GM21381 (cell line): ENCODE results near the gene CHST12.
A peak's percentile ranks its signal among the peaks of the same experiment; 100 is the strongest.

Source experiments
- ATAC-seq: cut with Tn5 transposase; IDR thresholded peaks from one replicate; pipeline ENCODE4 v1.9.1; 2021; ENCODE audit warnings: mild to moderate bottlenecking, moderate library complexity; ENCODE audit not compliant: unreplicated experiment

CHST12 gene

DNA sequence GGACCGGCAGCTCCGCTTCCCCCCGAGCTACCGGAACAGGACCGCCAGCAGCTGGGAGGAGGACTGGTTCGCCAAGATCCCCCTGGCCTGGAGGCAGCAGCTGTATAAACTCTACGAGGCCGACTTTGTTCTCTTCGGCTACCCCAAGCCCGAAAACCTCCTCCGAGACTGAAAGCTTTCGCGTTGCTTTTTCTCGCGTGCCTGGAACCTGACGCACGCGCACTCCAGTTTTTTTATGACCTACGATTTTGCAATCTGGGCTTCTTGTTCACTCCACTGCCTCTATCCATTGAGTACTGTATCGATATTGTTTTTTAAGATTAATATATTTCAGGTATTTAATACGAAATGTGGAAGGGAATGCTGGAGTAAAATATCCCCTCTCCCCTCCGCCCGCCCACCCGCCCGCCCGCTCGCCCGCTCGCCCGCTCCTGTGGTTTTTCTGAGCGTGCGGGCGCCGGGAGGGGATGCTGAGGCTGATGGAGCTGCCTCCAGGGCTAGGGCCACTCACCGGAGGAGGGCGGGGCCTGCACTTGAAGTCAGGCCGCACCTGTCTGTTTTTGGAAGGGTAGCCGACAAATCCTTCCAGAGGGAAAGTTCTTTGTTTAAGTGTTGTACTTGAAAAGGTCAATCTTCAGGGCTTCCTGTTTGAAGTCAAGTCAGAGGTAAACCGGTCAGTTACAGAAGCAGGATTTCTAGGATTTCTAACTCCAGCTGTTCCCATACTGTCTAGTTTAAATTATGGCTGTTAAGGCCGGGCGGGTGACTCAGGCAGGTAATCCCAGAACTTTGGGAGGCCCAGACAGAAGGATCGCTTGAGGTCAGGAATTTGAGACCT lies 30.5 kb downstream of the CHST12 start:
- no peak for ATAC-seq

GRCh38 chr7:2435146-2435545 lies 31.7 kb downstream of the CHST12 start:
- ATAC-seq: no peak

GRCh38 chr7:2436341-2437104 lies 33.1 kb downstream of the CHST12 start:
- no peak for ATAC-seq

GRCh38 chr7:2437136-2437535 lies 33.7 kb downstream of the CHST12 start:
- ATAC-seq: no peak

DNA sequence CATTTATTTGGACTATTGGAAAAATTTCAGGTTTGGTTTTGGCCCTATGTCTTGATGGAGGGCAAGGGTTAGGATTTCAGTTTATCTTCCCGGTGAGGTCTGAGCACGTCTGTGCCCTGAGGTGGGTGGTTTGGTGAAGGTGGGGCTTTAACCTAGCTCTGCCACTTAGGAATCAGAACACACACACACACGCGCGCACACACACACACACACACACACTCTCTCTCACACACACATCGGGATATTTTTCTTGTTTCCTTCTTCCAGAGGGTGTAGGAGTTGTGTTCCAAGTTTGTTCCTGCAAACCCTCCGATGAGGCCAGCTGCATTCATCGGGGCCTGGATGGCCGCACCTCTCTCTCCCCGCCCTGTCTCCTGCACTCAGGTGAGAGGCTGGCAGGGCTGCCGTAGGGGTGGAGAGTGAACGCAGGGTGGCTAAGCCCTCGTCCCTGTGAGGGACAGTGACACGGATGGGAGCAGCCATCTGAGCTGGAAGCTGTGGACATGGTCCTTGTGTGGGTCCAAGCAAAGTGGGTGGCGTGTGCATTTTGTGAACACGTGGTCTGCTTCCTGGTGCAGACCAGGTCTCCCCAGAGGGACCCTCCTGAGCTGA lies 34.2 kb downstream of the CHST12 start:
- no peak for ATAC-seq

DNA sequence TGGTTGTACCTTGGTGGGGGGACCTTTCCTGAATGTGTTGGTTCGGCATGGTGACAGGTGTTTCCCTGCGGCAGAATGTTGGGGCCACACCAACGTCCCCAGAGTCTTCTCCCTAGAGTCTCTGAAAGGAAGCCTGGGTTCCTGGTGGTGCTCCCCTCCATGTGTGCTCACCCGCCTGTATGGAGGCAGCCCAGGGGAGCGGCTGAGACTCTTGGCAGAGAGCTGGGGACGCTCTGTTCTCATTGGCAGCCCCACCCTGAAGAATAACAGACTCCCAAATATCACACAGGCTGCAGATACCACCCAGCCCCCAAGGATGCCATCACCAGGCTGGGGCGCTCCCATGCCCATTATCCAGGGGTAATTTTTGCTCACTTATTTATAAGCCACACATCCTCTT lies 34.8 kb downstream of the CHST12 start:
- ATAC-seq: no peak

- ATAC-seq: no peak
Observed at GRCh38 chr7:2438775-2439174, 35.4 kb downstream of the CHST12 start.

- ATAC-seq: no peak
Observed at GRCh38 chr7:2440608-2441245, 37.3 kb downstream of the CHST12 start.

DNA sequence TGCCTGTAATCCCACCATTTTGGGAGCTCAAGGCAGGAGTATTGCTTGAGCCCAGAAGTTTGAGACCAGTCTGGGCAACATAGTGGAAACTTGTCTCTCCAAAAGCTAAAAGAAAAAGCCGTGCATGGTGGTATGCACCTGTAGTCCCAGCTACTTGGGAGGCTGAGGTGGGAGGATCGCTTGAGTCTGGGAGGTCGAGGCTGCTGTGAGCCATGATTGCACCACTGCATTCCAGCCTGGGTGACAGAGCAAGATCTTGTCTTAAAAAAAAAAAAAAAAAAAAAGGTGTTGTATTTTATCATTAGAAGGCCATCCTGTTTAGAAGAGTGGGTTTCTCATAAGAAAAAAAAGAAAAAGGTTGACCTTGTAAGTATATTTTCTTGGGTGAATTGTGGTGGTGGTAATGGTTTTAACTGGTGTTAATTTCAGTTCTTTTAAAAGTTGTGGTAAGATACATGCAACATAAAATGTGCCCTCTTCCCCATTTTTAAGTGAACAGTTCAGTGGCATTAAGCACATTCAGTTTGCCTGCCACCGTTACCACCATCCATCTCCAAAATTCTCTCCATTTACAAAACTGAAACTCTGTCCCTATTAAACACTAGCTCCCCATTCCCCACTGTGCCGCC lies 38.1 kb downstream of the CHST12 start:
- ATAC-seq: no peak

- ATAC-seq: no peak
Observed at GRCh38 chr7:2443491-2443890, 40.1 kb downstream of the CHST12 start.

DNA sequence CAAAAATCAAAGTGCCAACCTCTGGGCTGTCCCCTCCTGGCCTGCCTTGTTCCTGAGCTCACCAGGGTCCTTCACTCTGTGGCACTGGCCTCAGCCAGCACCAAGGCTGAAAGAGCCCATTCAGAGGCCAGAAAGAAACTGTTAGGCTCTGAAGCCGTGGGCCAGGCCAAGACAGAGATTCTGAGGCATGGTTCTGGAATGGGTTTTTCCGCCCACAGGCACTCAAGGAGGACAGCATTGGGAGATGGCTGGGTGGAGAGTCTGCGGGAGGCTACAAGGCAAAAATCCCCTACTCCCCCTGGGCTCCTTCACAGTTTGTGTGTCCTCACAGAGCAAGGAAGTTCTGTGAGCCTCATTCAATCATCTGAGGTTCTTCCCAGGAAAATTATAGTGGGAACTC lies 41.1 kb downstream of the CHST12 start:
- no peak for ATAC-seq

DNA sequence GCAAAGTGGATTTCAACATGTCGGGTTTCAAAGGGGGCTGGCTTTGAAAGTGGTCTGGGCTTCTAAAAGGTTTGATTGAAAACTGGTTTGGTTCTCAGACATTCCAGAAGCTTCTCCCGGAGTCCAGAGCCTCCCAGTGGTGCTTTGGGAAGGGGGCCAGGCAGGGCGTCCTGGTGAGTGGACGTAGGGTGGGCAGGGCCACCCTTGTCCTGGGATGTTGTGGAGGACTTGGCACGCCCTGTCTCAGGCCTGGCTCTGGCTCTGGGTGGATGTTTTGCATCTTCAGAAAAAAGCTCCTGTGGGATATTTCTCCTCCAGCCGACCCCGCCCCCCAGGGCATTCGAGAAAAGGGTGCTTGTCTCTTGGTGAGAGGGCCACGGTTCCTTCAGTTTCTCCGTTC lies 41.6 kb downstream of the CHST12 start:
- no peak for ATAC-seq

- ATAC-seq: no peak
Observed at GRCh38 chr7:2445898-2446555, 42.6 kb downstream of the CHST12 start.

- ATAC-seq: no peak
Observed at GRCh38 chr7:2446676-2447075, 43.3 kb downstream of the CHST12 start.

DNA sequence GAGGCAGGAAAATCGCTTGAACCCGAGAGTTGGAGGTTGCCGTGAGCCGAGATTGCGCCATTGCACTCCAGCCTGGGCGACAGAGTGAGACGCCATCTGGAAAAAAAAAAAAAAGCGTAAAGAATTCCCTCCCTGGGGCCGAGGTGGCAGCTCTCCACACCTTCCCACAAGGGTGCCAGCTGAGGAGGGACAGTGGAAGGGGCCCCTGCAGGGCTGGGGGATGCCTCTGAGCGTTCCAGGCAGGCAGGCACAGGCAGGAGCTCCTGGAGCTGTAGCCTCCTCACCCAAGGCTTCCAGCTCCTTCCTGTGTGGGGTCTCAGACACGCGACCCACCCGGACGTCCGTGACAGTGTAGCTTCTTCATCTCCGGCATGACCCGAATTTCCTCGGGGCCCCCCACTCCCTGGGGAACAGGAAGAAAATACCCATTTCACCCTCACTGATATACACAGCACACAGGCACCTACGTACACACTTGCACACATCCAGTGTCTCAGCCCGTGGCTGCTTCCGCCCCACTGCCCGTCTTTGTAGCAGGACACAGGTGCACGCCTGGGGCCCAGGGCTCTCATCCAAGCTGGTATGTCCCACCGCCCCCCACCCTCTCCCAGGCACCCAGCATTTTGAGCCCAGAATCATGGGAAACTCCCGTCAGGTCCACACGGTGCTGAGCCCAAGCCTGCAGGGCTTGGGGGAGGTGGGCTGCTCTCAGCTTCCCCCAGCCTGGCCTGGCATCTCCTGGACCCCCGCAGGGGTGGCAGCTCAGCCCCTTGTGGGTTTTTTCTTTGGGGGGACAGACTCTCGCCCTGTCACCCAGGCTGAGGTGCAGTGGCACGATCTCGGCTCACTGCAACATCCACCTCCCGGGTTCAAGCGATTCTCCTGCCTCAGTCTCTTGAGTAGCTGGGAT lies 47.0 kb downstream of the CHST12 start:
- no peak for ATAC-seq

GRCh38 chr7:2451171-2452073 lies 48.0 kb downstream of the CHST12 start:
- ATAC-seq: peak; percentile 86

- peak; percentile 20 for ATAC-seq
Observed at GRCh38 chr7:2452074-2452507, 48.7 kb downstream of the CHST12 start.

GRCh38 chr7:2452643-2453270 lies 49.3 kb downstream of the CHST12 start:
- ATAC-seq: no peak
